Measurements from ENCODE around the gene PRRG1. TPM values are rescaled to one million over a fixed set of nuclear protein-coding genes. Genes with fewer than 3 reads are reported as not detected.
"Not testable (repeated sequence)": the region's sequence is repeated elsewhere in the genome, so short reads cannot be mapped to it uniquely, and the experiment has no call there.

Gene PRRG1
- total RNA-seq, 2 donors from 2014 or later = 11.1 to 13.9 TPM

GRCh38 chrX:37454537-37455285 lies 105.5 kb downstream of the PRRG1 start:
- intact Hi-C loops (cut with DNase I) = no loop called here
- peak in 1 of 2 donors; percentile 48 for ATAC-seq
- no peak for DNase-seq

GRCh38 chrX:37455381-37455780 lies 106.2 kb downstream of the PRRG1 start:
- DNase-seq (no peak), ATAC-seq (no peak)
- intact Hi-C loops (cut with DNase I) = no loop called here

GRCh38 chrX:37460285-37460684 lies 111.1 kb downstream of the PRRG1 start:
- intact Hi-C loops (cut with DNase I); ATAC-seq; DNase-seq: not testable (repeated sequence)

- intact Hi-C loops (cut with DNase I) = no loop called here
- DNase-seq (no peak), ATAC-seq (no peak)
These were observed 113.2 kb downstream of the PRRG1 start for GRCh38 chrX:37462346-37462745.

GRCh38 chrX:37468124-37468739 lies 119.1 kb downstream of the PRRG1 start:
- ATAC-seq (no peak), DNase-seq (no peak)
- intact Hi-C loops (cut with DNase I) = no loop called here

- DNase-seq (no peak), ATAC-seq (no peak)
- intact Hi-C loops (cut with DNase I) = no loop called here
These were observed 121.5 kb downstream of the PRRG1 start for GRCh38 chrX:37470711-37471110.

GRCh38 chrX:37472836-37473235 lies 123.7 kb downstream of the PRRG1 start:
- ATAC-seq (no peak), DNase-seq (no peak)
- intact Hi-C loops (cut with DNase I) = no loop called here

- DNase-seq (no peak), ATAC-seq (no peak)
- intact Hi-C loops (cut with DNase I) = no loop called here
These were observed 125.3 kb downstream of the PRRG1 start for GRCh38 chrX:37474478-37474877.

- ATAC-seq = no peak
- no peak for DNase-seq
- intact Hi-C loops (cut with DNase I) = no loop called here
These were observed 127.5 kb downstream of the PRRG1 start for GRCh38 chrX:37476571-37477170.

- ATAC-seq; intact Hi-C loops (cut with DNase I); DNase-seq: not testable (repeated sequence)
These were observed 135.2 kb downstream of the PRRG1 start for GRCh38 chrX:37484335-37484734.

GRCh38 chrX:37485429-37485828 lies 136.3 kb downstream of the PRRG1 start:
- intact Hi-C loops (cut with DNase I) = no loop called here
- ATAC-seq (no peak), DNase-seq (no peak)

GRCh38 chrX:37487271-37487670 lies 138.1 kb downstream of the PRRG1 start:
- no peak for ATAC-seq
- intact Hi-C loops (cut with DNase I) = no loop called here

GRCh38 chrX:37488323-37488722 lies 139.2 kb downstream of the PRRG1 start:
- ATAC-seq = no peak
- intact Hi-C loops (cut with DNase I) = no loop called here
- no peak for DNase-seq

More at GRCh38 chrX:37487271-37487670, 138.1 kb downstream of the PRRG1 start:
- no peak for DNase-seq

- ATAC-seq = no peak
- intact Hi-C loops (cut with DNase I) = no loop called here
- DNase-seq = no peak
These were observed 142.5 kb downstream of the PRRG1 start for GRCh38 chrX:37491686-37492085.

GRCh38 chrX:37495760-37496159 lies 146.6 kb downstream of the PRRG1 start:
- intact Hi-C loops (cut with DNase I); DNase-seq; ATAC-seq: not testable (repeated sequence)

- DNase-seq; ATAC-seq; intact Hi-C loops (cut with DNase I): not testable (repeated sequence)
These were observed 148.0 kb downstream of the PRRG1 start for GRCh38 chrX:37497126-37497525.

GRCh38 chrX:37498323-37498722 lies 149.2 kb downstream of the PRRG1 start:
- DNase-seq; ATAC-seq; intact Hi-C loops (cut with DNase I): not testable (repeated sequence)

GRCh38 chrX:37499649-37500048 lies 150.5 kb downstream of the PRRG1 start:
- ATAC-seq; intact Hi-C loops (cut with DNase I); DNase-seq: not testable (repeated sequence)

GRCh38 chrX:37504991-37505390 lies 155.8 kb downstream of the PRRG1 start:
- ATAC-seq (no peak), DNase-seq (no peak)
- intact Hi-C loops (cut with DNase I) = no loop called here
